ENCODE data around the gene SPP2.

Gene SPP2

DNA sequence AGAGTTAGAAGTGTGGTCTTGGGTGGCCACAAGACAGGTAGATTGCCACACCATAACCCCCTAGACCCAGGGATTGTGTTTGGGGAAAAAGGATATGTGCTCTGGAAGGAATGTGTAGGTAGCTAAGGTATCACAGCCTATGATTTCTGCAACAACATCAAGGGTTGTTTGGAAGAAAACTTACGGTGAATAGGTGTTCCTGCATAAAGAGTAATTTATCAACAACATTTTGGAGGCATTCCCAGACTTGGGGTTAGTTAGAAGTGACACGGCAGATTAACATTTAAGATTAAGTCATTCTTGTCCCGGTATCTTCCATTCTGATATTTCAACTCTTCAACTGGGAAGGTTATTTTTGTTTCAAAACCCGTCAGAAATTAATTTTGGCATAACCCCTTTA, 65.5 kb downstream of the SPP2 start:
- H3K4me3 ChIP-seq (ENCODE audit: low read depth, low read length), result no peak overlapping the region
- peak; percentile 42 for DNase-seq (ENCODE audit: low read depth)
- TF ChIP-seq, protein P1, sequence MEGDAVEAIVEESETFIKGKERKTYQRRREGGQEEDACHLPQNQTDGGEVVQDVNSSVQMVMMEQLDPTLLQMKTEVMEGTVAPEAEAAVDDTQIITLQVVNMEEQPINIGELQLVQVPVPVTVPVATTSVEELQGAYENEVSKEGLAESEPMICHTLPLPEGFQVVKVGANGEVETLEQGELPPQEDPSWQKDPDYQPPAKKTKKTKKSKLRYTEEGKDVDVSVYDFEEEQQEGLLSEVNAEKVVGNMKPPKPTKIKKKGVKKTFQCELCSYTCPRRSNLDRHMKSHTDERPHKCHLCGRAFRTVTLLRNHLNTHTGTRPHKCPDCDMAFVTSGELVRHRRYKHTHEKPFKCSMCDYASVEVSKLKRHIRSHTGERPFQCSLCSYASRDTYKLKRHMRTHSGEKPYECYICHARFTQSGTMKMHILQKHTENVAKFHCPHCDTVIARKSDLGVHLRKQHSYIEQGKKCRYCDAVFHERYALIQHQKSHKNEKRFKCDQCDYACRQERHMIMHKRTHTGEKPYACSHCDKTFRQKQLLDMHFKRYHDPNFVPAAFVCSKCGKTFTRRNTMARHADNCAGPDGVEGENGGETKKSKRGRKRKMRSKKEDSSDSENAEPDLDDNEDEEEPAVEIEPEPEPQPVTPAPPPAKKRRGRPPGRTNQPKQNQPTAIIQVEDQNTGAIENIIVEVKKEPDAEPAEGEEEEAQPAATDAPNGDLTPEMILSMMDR (IDR thresholded peaks at IDR 0.05; ENCODE audit: control insufficient read depth, extremely low read depth, insufficient read depth), result no peak

DNA sequence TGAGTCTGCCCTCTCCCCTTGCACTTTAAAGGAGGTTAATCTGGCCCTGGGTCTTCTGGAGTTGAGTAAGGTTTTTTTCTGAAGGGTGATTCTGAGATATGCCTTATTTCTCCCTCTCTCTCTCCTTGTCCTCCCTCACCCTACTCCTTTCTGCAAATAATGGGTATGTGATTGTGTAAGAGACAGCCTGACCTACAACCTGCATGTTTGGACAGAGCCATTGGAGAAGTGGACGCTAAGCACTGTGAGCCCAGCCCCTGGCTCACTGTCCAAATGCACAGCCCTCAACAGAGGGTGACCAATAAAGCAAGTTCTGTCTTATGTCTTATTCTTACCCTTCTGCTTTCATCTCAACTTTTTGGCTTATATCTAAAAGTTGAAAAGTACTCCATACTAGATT, 71.5 kb downstream of the SPP2 start:
- DNase-seq (ENCODE audit: low read depth), result no peak
- H3K4me3 ChIP-seq (ENCODE audit: low read depth, low read length), result no peak overlapping the region
- TF ChIP-seq, protein P1 (IDR thresholded peaks at IDR 0.05; ENCODE audit: control insufficient read depth, extremely low read depth, insufficient read depth), result no peak

DNA sequence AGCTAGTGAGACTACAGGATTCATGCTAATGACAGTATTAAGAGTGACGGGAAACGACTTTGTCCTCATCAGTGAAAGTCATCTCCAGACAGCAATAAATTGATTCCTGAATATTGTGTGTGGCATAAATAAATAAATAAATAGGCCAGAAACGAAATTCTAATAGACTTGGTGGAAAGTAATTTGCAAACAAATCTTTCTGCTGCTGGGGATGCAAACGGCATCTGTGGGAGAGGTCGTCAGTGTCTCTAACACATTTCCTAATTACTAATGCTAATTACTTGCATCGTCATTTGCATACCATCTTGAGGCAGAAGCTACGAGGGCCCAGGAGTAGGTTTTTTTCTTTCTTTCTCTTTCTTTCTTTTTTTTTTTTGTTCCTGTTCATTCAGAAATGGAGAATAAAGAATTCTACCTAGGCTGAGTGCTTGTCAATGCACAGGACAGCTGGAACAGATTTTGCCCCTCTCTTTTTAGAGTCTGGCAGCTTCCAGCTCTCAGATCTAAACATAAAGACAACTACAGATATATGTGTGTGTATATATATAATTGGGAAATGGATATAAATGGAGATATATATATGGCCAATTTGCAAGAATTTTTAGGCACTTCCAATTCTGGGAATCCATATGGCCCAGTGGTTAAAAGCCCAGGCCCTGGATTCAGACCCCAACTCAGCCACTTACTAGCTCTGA, 75.1 kb downstream of the SPP2 start:
- H3K4me3 ChIP-seq (ENCODE audit: low read depth, low read length), result no peak overlapping the region
- TF ChIP-seq, protein P1 (IDR thresholded peaks at IDR 0.05; ENCODE audit: control insufficient read depth, extremely low read depth, insufficient read depth), result no peak
- DNase-seq (ENCODE audit: low read depth), result no peak

DNA sequence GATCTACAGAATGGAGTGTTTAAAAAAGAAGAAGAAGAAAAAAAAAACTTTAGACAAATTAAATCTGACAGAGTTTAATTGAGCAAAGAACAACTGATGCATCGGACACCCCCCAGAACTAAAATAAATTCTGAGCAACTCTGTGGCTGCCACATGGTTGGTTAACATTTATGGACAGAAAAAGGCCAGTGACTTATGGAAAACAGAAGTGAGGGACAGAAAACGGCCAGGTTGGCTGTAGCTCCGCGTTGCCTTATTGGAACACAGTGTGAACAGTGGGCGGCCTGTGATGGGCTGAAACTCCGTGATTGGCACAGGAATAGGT, 75.6 kb downstream of the SPP2 start:
- TF ChIP-seq, protein P1 (IDR thresholded peaks at IDR 0.05; ENCODE audit: control insufficient read depth, extremely low read depth, insufficient read depth), result no peak
- no peak overlapping the region for H3K4me3 ChIP-seq (ENCODE audit: low read depth, low read length)
- no peak for DNase-seq (ENCODE audit: low read depth)
